Fibroblast of upper back skin (primary cell): ENCODE data around the gene SRGN.

Experiments used
- DNase-seq: peaks from one replicate; pipeline ENCODE4 v3.0.0-alpha.2; 2013

Gene SRGN

DNA sequence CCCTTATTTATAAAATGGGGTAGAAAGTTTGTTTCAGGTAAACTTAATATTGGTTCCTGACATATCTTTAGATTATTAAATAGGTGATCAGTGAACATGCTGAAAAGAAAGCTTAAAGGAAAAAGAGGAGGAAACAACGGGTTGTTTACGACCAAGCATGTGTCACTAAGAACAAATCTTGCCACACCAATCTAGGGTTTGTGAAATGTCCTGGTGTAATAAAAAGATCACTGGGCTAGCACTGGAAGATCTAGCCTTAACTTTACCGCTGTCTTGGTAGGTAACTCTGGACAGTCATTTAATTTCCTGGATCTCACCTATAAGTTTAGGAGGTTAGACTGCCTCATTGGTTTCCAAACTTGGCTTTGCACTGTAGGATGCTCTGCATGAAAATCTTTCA is 55.1 kb downstream of the SRGN start:
- DNase-seq, result no peak

DNA sequence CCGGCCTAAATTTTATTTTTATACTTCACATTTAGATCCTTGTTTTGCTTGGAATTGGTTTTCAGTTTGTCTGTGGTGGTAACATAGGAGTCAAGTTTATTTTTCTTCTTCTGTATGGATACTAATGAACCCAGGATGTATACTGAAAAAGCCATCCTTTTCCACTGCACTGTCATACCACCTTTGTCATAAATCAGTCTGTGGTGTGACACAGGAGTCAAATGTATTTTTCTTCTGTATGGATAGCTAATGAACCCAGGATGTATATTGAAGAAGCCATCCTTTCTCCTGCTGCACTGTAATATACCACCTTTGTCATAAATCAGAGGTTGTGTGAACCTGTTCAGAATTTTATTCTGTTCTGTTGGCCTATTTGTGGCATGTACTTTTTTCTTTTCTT is 57.4 kb downstream of the SRGN start:
- DNase-seq, result no peak

DNA sequence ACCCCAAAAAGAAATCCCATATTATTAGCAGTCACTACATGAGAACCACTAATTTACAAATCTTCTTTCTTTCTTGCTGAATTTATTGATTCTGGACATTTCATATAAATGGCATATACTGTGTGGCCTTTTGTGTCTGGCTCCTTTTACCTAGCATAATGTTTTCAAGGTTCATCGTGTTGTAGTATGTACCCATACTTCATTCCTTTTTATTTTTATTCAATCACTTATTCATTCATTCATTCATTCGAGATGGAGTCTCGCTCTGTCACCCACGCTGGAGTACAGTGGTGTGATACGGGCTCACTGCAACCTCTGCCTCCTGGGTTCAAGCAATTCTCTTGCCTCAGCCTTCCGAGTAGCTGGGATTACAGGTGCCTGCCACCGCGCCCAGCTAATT is 58.0 kb downstream of the SRGN start:
- no peak for DNase-seq

DNA sequence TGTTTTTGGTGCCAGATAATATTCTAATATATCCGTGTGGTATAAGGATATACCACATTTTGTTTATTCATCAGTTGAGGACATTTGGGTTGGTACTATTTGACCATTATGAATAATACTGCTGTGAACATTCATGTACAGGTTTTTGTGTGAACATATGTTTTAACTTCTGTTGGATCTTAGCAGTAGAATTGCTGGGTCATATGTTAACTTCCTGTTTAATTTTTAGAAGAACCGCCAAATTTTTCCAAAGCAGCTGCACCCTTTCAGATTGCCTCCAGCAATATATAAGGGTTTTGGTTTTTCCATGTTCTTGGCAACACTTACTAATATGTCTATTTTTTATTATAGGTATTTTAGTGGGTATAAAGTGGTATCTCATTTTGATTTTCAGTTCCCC is 58.9 kb downstream of the SRGN start:
- DNase-seq, result no peak

DNA sequence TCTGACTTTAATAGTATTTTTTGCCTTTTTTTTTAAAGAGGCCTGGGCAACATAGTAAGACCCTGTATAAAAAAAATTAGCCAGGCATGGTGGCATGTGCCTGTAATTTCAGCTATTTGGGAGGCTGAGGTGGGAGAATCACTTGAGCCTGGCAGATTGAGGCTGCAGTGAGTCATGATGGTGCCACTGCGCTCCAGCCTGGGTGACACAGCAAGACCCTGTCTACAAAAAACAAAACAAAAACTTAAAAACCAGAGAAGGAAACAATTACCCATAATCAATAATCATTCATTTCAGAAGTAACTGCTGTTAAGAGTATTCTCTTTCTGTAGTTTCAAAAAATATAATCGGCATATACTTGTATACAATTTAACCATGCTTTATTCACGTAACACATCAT is 64.1 kb downstream of the SRGN start:
- no peak for DNase-seq

DNA sequence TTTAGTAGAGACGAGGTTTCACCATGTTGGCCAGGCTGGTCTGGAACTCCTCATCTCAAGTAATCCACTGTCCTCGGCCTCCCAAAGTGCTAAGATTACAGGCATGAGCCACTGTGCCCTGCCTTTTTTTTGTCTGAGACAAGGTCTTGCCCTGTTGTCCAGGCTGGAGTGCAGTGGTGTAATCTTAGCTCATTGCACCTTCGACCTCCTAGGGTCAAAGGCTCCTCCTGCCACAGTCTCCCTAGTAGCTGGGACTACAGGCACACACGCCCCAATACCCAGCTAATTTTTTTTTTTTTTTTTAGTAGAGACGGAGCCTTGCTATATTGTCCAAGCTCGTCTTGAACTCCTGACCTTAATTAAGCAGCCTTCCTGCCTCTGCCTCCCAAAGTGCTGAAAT is 65.3 kb downstream of the SRGN start:
- DNase-seq, result no peak
